IMR-90 (cell line): ENCODE data around the gene PYGM. TPM values are rescaled to one million over a fixed set of nuclear protein-coding genes. Genes with fewer than 3 reads are reported as not detected.

Experiments used
- ATAC-seq: fragments of 200-7000 bp; cut with Tn5 transposase; 2 replicates; pipeline ENCODE4 v1.9.1; 2020; ENCODE audit warnings: low read depth, mild to moderate bottlenecking, moderate library complexity
- BruUV-seq: library from RNA; stranded (reverse); fragments of 400-500 nt; replicated peaks from 2 replicates; lab custom pipeline; 2021; lab: Mats Ljungman, UMichigan
- CTCF ChIA-PET: fragments of 300-600 bp; formaldehyde crosslinking; extraction: SDS; loops from one replicate; lab custom pipeline; 2021; ENCODE audit warnings: antibody characterized with exemption; lab: Yijun Ruan, JAX
- POLR2A ChIA-PET: fragments of 300-600 bp; sonication (Branson Sonifier 250); formaldehyde crosslinking; loops from one replicate; lab custom pipeline; 2022; ENCODE audit warnings: antibody characterized with exemption; ENCODE audit not compliant: unreplicated experiment; lab: Charles Lee
- DNase-seq: peaks from one replicate; pipeline ENCODE4 v3.0.0; 2013
- H2AFZ ChIP-seq: replicated peaks from 2 replicates; pipeline ENCODE3; 2013; ENCODE audit warnings: low read length, mild to moderate bottlenecking; ENCODE audit not compliant: poor library complexity
- H2AK5ac ChIP-seq: 2 replicates; pipeline ENCODE4 v1.6.1; 2013; ENCODE audit warnings: low read depth, low read length, inconsistent platforms
- H2AK9ac ChIP-seq: replicated peaks from 2 replicates; pipeline ENCODE3; 2013; ENCODE audit warnings: mild to moderate bottlenecking, low read depth, low read length, moderate library complexity; ENCODE audit not compliant: poor library complexity
- H2BK120ac ChIP-seq: 2 replicates; pipeline ENCODE4 v1.6.1; 2013; ENCODE audit warnings: low read depth, low read length, inconsistent platforms
- H2BK15ac ChIP-seq: 3 replicates; pipeline ENCODE4 v1.6.1; 2013; ENCODE audit warnings: low read depth, low read length, inconsistent platforms
- H2BK20ac ChIP-seq: 2 replicates; pipeline ENCODE4 v1.6.1; 2013; ENCODE audit warnings: low read depth, mild to moderate bottlenecking, inconsistent platforms, low read length, moderate library complexity
- H2BK5ac ChIP-seq: 2 replicates; pipeline ENCODE4 v1.6.1; 2013; ENCODE audit warnings: mild to moderate bottlenecking, low read depth, low read length, inconsistent platforms; ENCODE audit not compliant: poor library complexity, severe bottlenecking
- H3K14ac ChIP-seq: replicated peaks from 2 replicates; pipeline ENCODE4 v1.6.1; 2013; ENCODE audit warnings: low read depth, low read length, inconsistent platforms
- H3K18ac ChIP-seq: 2 replicates; pipeline ENCODE4 v1.6.1; 2013; ENCODE audit warnings: low read depth, low read length, control low read depth
- H3K23ac ChIP-seq: 2 replicates; pipeline ENCODE4 v1.6.1; 2013; ENCODE audit warnings: low read depth, low read length, inconsistent platforms
- H3K27ac ChIP-seq: 2 replicates; pipeline ENCODE4 v1.5.1; 2013; ENCODE audit warnings: mild to moderate bottlenecking, control low read depth, low read length; ENCODE audit not compliant: insufficient read depth
- H3K27me3 ChIP-seq: 2 replicates; pipeline ENCODE4 v1.6.1; 2013; ENCODE audit warnings: low read length; ENCODE audit not compliant: control insufficient read depth, insufficient read depth
- H3K36me3 ChIP-seq: 2 replicates; pipeline ENCODE4 v1.6.1; 2013; ENCODE audit warnings: low read length, mixed read lengths; ENCODE audit not compliant: control insufficient read depth, insufficient read depth
- H3K4ac ChIP-seq: 2 replicates; pipeline ENCODE4 v1.6.1; 2013; ENCODE audit warnings: low read depth, low read length, inconsistent platforms
- H3K4me1 ChIP-seq: 2 replicates; pipeline ENCODE4 v1.6.1; 2013; ENCODE audit warnings: low read length, mixed read lengths; ENCODE audit not compliant: control insufficient read depth, insufficient read depth
- H3K4me2 ChIP-seq: 2 replicates; pipeline ENCODE4 v1.6.1; 2013; ENCODE audit warnings: low read depth, mild to moderate bottlenecking, control low read depth, low read length, moderate library complexity
- H3K4me3 ChIP-seq: 2 replicates; pipeline ENCODE4 v1.5.1; 2013; ENCODE audit warnings: low read depth, mild to moderate bottlenecking, control low read depth, low read length, moderate library complexity; ENCODE audit not compliant: insufficient read depth
- H3K56ac ChIP-seq: 2 replicates; pipeline ENCODE4 v1.6.1; 2013; ENCODE audit warnings: low read length, inconsistent platforms; ENCODE audit not compliant: insufficient read depth; ENCODE audit errors: extremely low read depth
- H3K79me1 ChIP-seq, 2 experiments: 2 replicates each; pipeline ENCODE4 v1.6.1; 2013; ENCODE audit warnings: low read length in 2 of 2, inconsistent platforms in 1 of 2, low read depth in 1 of 2
- H3K9ac ChIP-seq: 2 replicates; pipeline ENCODE4 v1.6.1; 2013; ENCODE audit warnings: low read depth, low read length, control low read depth
- H3K9me1 ChIP-seq: 2 replicates; pipeline ENCODE4 v1.6.1; 2013; ENCODE audit warnings: low read length, inconsistent platforms; ENCODE audit not compliant: insufficient read depth
- H3K9me3 ChIP-seq: 2 replicates; pipeline ENCODE4 v1.6.1; 2013; ENCODE audit warnings: low read length; ENCODE audit not compliant: control insufficient read depth, insufficient read depth
- H4K20me1 ChIP-seq: 2 replicates; pipeline ENCODE4 v1.6.1; 2013; ENCODE audit warnings: low read length, inconsistent platforms; ENCODE audit not compliant: insufficient read depth
- H4K5ac ChIP-seq: 2 replicates; pipeline ENCODE4 v1.6.1; 2013; ENCODE audit warnings: mild to moderate bottlenecking, low read depth, low read length, control low read depth
- H4K8ac ChIP-seq, 2 experiments: 2 replicates each; pipeline ENCODE4 v1.6.1; 2013; ENCODE audit warnings: low read depth in 2 of 2, low read length in 2 of 2, control low read depth in 1 of 2, inconsistent platforms in 1 of 2
- H4K91ac ChIP-seq: 2 replicates; pipeline ENCODE4 v1.6.1; 2013; ENCODE audit warnings: low read depth, low read length, inconsistent platforms; ENCODE audit not compliant: insufficient read depth
- BHLHE40 ChIP-seq: fragments of 150-350 bp; IDR thresholded peaks from 2 replicates; pipeline ENCODE4 v1.6.1; 2016; ENCODE audit warnings: mild to moderate bottlenecking, low read depth, low read length
- CEBPB ChIP-seq: IDR thresholded peaks from 2 replicates; pipeline ENCODE4 v1.6.1; 2012; ENCODE audit warnings: low read depth, low read length, improper control_type of control experiment
- CHD1 ChIP-seq: IDR thresholded peaks from 2 replicates; pipeline ENCODE4 v1.6.1; 2012; ENCODE audit warnings: low read depth, low read length, improper control_type of control experiment
- CTCF ChIP-seq: conservative IDR thresholded peaks from 2 replicates; pipeline ENCODE4 v1.5.1; 2012; ENCODE audit warnings: mild to moderate bottlenecking, low read depth, low read length, improper control_type of control experiment
- FOS ChIP-seq: fragments of 150-350 bp; IDR thresholded peaks from 2 replicates; pipeline ENCODE4 v1.6.1; 2016; ENCODE audit warnings: low read depth, low read length
- MAZ ChIP-seq: IDR thresholded peaks from 2 replicates; pipeline ENCODE4 v1.6.1; 2012; ENCODE audit warnings: low read depth, mild to moderate bottlenecking, low read length, improper control_type of control experiment, moderate library complexity, borderline replicate concordance
- MXI1 ChIP-seq: IDR thresholded peaks from 2 replicates; pipeline ENCODE4 v1.6.1; 2012; ENCODE audit warnings: low read depth, mild to moderate bottlenecking, low read length, moderate library complexity, borderline replicate concordance
- POLR2A ChIP-seq: IDR thresholded peaks from 2 replicates; pipeline ENCODE4 v1.6.1; 2012; ENCODE audit warnings: mild to moderate bottlenecking, low read depth, low read length
- RAD21 ChIP-seq: IDR thresholded peaks from 2 replicates; pipeline ENCODE4 v1.6.1; 2012; ENCODE audit warnings: low read length, improper control_type of control experiment
- RCOR1 ChIP-seq: IDR thresholded peaks from 2 replicates; pipeline ENCODE4 v1.6.1; 2012; ENCODE audit warnings: mild to moderate bottlenecking, low read length, improper control_type of control experiment; ENCODE audit not compliant: insufficient replicate concordance
- USF2 ChIP-seq: fragments of 150-350 bp; IDR thresholded peaks from 2 replicates; pipeline ENCODE4 v1.6.1; 2017; ENCODE audit warnings: mild to moderate bottlenecking, antibody characterized with exemption, low read length, low read depth
- WGBS, 2 experiments: methylation state at CpG; one replicate each; pipeline versions ENCODE4 v1.1.5 to v1.1.7; 2013; ENCODE audit warnings: missing lambda C conversion rate in 2 of 2; ENCODE audit not compliant: insufficient read length in 1 of 2; ENCODE audit errors: extremely low coverage in 2 of 2; 5-methylcytosine and 5-hydroxymethylcytosine counted together
- dilution Hi-C: fragments of 300-500 bp; cut with HindIII; formaldehyde crosslinking; loops from one replicate; pipeline ENCODE4 v1.14.3; 2018; ENCODE audit warnings: low sequenced_read_pairs; ENCODE audit not compliant: unreplicated experiment
- in situ Hi-C: fragments of 300-500 bp; cut with MboI; formaldehyde crosslinking; loops from 3 replicates; pipeline ENCODE4 v1.14.3; 2019; ENCODE audit warnings: low sequenced_read_pairs, inconsistent platforms, mixed read lengths
- intact Hi-C: fragments of 100-400 bp; cut with micrococcal nuclease; formaldehyde crosslinking; loops from 2 replicates; pipeline ENCODE4 v1.10.0; 2022
- polyA plus RNA-seq, 3 experiments: library from polyadenylated mRNA; depleted of rRNA; stranded (reverse); fragments of >200 nt; gene quantifications; 2 replicates each; pipeline ENCODE4 v1.2.3, GENCODE V29; 2012; ENCODE audit warnings: low replicate concordance in 1 of 3
- total RNA-seq: library from RNA; depleted of rRNA; stranded (reverse); fragments of >200 nt; gene quantifications from 2 replicates; pipeline ENCODE4 v1.2.3, GENCODE V29; 2012

PYGM gene
- total and polyA plus RNA-seq, 2 of the 4 experiments (the other 2 are of a cell fraction), result 0.18 to 0.21 TPM

GRCh38 chr11:64803158-64803845, 43.5 kb upstream of the PYGM start, which contains the start of gene MAP4K2:
TSS of gene MAP4K2 (minus strand) at chr11:64803214. CDS start at chr11:64803149, 65 bp downstream.
- ATAC-seq (peak; percentile 97), DNase-seq (peak; percentile 68)
- CTCF ChIA-PET, result interaction anchor here (1.0 kb wide), 1 partner anchor 21 kb away, joined by 3 read pairs; no protein-coding TSS in a partner anchor
- peak within 1 kb of the TSS; percentile 42 for H3K56ac ChIP-seq
- H3K18ac ChIP-seq, result 0 out of 2 replicates have a peak within 1 kb of the TSS, but pooled peaks have one; percentile 3
- dilution Hi-C loops, result no loop called here
- no peaks in the 10 kb centered on the region for H3K9me3 ChIP-seq
- H3K9me1 ChIP-seq, result peaks cover 16% of the 10 kb centered on the region
- peak within 1 kb of the TSS; percentile 96 for H2AFZ ChIP-seq
- H2AK5ac ChIP-seq, result peak within 1 kb of the TSS; percentile 58; the same call in 1 of the 2 replicates
- H2BK20ac ChIP-seq, result no peak within 1 kb of the TSS
- in situ Hi-C loops, result no loop called here
- H2BK5ac ChIP-seq, result peak within 1 kb of the TSS; percentile 1
- H4K5ac ChIP-seq, result peak within 1 kb of the TSS; percentile 40
- peak within 1 kb of the TSS; percentile 56 for H3K14ac ChIP-seq
- intact Hi-C loops, result loop anchor here (2.0 kb wide), 1 partner anchor 25 kb away; the partner anchor contains the start of gene SF1
- 0 out of 2 replicates have a peak within 1 kb of the TSS, but pooled peaks have one; percentile 12 for H3K23ac ChIP-seq
- peak within 1 kb of the TSS; percentile 67 for H3K9ac ChIP-seq
- H3K4me1 ChIP-seq, result peaks cover 10% of the 10 kb centered on the region
- peak; percentile 38; the same call in 1 of the 2 replicates for TF ChIP-seq CTCF
- no peak for TF ChIP-seq RCOR1
- TF ChIP-seq MXI1, result no peak
- no peak for TF ChIP-seq FOS
- no peak for TF ChIP-seq BHLHE40
- TF ChIP-seq POLR2A, result peak; percentile 69
- 0 out of 2 replicates have a peak, but pooled peaks have one; percentile 20 for TF ChIP-seq RAD21
- no peak for TF ChIP-seq USF2
- peak; percentile 45 for TF ChIP-seq CEBPB
- peak; percentile 40; the same call in 1 of the 2 replicates for TF ChIP-seq MAZ
- no peak for TF ChIP-seq CHD1
- peaks cover 36% of the 10 kb centered on the region for H3K36me3 ChIP-seq
- H3K79me1 ChIP-seq, result peaks cover 4 to 29% of the 10 kb centered on the region in 2 experiments; a peak in 3 of 4 replicates
- no TSS peak for BruUV-seq
- no peaks in the 10 kb centered on the region for H3K27me3 ChIP-seq
- no peak within 1 kb of the TSS for H2BK120ac ChIP-seq
- POLR2A ChIA-PET, result interaction anchor here (0.5 to 0.6 kb wide), 2 partner anchors 7 to 74 kb away, joined by 5 to 6 read pairs; no protein-coding TSS in a partner anchor
- no peak within 1 kb of the TSS for H2BK15ac ChIP-seq
- H3K4ac ChIP-seq, result peak within 1 kb of the TSS; percentile 56
- no peaks in the 10 kb centered on the region for H4K20me1 ChIP-seq
- H4K91ac ChIP-seq, result peak within 1 kb of the TSS; percentile 37; the same call in 1 of the 2 replicates
- peak within 1 kb of the TSS; percentile 92 for H2AK9ac ChIP-seq
- H3K4me3 ChIP-seq, result peak within 1 kb of the TSS; percentile 84
- H4K8ac ChIP-seq, result peak within 1 kb of the TSS; percentile 52 to 63; a peak in 3 of 4 replicates
- H3K4me2 ChIP-seq, result peak within 1 kb of the TSS; percentile 96
- H3K27ac ChIP-seq, result peak within 1 kb of the TSS; percentile 27
- whole genome bisulfite sequencing, 2 experiments, result 0% methylated on average over 18 of the region's 58 CpGs; no CpG with 5 or more reads in 1 of the 2 experiments
